HG03442 (cell line): ENCODE measurements around the gene ADAMTS17.

ENCODE experiments used
- ATAC-seq: cut with Tn5 transposase; IDR thresholded peaks from one replicate; pipeline ENCODE4 v1.9.1; 2021; ENCODE audit warnings: mild to moderate bottlenecking, moderate library complexity; ENCODE audit not compliant: unreplicated experiment

The ADAMTS17 gene

DNA sequence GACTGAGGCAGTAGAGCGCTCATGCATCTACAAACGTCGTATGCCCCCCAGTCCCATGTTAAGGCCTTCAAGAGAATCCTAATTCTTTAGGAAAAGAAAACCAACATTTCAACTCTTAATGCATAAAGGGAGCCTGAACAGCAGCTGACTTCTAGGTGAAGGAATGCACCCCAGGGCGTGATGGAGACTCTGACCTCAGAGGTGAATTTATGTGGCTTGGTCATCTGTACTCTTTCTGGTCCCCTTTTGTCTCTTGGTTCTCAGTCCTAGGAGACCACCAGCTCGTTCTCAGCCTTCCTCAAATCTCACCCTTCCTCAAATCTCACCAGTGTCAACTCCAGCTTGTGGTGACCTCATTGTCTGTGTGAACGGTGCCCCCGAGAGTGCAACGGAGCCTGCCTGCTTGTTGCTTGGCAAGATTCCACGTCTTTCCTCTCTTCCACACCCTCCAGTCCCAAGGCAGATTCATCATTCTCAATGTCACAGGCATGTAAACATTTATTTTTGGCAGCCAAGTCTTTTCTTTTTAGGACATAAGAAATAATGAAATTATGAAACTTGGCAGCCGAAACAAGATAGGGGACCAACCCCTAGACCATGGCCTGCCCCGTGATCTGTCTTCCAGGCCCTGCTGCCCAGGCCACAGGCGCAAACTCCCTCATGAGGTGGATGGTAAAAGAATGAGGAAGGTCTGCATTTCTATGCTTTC is 166.2 kb downstream of the ADAMTS17 start:
- ATAC-seq, result no peak

DNA sequence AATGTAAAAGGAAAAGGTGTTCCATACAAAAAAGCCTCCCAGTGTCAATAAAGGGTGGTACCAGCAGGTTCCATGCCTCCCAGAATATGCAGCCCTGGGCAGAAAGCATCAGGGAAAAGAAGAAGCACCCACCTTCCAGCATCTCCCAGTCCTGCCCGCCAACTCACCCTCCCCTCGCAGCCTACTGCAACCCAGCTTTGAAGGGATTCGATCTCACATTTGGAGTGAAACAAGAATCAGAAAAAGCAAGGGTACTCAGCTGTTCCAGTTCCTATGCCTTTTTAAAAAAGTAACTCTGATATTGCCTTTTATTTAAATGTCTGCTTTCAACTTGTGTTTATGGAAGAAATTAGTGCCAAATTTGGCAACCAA is 166.9 kb downstream of the ADAMTS17 start:
- no peak for ATAC-seq

DNA sequence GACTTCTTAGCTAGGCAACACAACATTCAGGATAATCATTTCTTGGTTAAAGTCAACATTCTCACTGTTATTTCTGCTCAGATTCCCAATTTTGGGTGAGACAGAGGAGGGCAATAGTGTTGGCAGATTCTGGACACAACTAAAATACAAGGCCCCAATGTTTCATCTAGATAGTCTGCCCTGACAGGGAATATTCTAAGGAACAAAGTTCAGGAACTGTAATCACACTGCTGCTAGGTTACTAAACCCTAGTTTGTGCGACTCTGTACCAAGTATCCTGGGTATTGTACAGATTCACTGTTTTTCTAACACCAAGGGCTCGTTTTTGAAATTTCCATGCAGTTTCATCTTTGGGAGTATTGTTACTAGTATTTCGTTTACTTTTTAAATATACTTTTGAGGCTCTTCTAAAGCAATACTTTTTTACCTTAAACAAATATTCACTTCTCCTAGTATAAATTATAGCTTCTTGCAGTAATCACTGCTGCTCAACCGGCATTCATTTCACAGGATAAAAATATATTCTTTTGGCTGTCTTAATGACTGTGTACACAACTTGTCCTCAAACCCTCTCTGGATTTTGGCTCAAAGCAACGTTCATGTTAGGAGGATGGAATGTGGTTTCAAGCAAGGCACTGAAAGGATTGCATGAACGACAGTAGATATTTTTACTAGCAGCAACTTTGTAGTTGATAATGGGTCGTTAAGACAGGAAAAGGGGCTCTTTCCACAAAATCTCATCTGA is 167.4 kb downstream of the ADAMTS17 start:
- ATAC-seq, result no peak

DNA sequence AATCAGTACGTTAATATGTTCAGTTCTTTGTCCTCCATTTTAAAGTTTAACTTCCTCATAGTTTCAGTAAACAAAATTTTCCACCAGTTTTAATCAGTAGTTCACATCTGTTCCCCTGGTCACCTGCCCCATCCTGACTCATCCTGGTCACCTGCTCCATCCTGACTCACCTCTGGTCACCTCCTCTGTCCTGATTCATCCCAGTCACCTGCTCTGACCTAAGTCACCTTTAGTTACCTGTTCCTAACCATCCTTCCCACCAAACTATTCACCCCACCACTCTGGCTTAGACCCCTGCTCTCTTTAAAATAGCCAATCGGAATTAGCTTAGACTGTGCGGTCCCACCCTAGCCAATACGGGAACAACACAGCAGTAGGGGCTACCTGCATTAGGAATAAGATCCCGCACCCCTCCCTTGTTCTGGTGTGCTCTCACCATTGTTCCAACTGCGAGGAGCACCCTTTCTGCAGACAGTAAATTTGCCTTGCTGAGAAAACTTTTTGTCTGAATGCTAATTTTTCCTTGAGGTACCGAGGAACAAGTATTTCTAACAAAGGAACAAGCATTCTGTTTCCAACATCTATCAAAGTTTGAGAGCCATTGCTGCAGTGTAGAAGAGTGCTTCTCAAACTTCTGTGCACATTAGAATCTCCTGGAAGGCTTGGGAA is 169.3 kb downstream of the ADAMTS17 start:
- no peak for ATAC-seq

DNA sequence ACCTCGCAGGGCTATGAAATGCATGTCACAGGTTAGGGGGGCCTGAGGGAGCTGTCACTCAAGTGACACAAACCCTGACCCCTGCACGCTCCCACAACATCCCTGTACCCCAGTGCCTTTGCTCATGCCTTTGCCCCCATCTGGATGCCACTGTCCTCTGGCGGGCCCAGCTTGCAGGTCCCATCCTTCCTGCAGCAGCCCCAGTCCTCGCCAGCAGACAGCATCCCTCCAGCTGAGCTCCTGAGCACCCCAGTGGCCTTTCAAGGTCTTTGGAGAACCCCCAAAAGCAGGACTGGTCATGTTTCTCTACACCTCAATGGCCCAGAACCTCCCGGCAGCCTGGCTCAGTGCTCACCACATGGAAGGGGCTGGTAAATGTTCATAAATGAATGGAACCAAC is 170.4 kb downstream of the ADAMTS17 start:
- ATAC-seq, result no peak

DNA sequence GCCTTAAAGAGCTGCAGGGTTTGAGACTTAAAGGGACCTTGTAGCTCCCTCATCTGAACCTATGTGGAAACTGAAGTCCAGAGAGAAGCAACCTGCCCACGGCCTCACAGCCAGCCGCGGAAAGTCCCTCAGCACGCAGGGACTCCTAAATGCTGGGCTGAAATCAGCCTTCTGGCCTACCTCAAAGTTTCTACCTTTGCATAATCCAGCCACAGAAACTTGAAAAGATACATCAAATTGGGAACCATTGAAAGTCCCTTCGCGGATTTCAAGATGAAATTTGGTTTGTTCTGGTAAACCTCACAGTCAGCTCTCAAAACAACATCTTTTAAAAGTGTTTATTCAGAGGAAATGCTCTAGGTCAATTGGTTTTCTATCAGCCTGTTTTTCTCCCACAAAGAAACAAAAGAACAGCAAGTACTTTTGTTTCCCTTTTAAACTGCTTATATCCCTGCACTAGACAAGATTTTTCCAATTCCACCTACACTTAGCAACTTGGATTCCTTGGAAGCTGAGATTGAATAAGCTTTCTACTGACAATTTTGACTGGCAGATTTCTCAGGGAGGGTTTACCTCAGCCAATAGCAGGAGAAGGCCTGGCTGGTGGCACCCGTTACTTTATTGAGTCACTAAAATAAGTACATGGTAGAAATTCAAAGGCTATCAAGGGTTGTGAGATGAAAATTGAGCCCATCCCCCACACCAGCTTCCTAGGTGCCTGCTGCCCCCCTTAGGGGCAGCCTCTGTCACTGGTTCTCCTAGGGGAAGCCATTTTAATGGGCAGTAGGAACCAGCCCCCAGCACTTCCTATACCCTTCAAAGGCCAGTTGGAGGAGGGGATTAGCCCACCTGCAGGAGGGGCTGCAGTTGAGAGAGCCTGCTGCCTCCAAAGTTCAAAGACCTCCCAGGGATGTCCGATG is 171.2 kb downstream of the ADAMTS17 start:
- ATAC-seq, result peak; percentile 93

DNA sequence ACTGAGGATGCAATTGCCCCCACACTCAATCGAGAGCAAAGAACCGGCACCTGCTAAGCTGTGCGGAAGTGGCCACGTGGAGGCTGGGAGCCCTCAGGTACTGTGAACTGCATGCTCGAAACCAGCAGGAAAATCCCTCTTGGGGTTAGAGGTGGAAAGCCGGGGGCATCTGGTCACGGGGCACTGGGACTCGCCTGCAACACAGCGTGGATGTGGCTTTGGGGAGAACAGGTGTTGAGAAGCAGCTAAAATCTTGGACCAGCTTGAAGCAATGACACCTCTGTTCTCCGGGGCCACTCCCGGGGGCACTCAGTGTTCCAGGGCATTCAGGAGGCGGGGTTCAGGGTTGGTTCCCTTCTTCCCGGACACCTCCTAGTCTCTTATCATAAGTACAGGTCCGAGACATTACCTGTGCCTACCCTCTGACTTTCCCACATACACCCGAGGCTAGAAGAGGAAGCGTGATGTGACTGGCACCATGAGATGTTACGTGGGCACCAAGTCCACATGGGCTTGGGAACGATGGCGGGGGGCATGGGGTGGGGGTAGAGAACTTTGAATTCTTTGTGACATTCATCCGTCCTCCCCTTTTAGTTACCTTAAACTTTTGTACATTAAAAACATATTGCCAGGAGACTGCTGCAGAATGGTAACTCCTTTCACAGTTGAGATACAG is 172.0 kb downstream of the ADAMTS17 start:
- peak; percentile 3 for ATAC-seq

DNA sequence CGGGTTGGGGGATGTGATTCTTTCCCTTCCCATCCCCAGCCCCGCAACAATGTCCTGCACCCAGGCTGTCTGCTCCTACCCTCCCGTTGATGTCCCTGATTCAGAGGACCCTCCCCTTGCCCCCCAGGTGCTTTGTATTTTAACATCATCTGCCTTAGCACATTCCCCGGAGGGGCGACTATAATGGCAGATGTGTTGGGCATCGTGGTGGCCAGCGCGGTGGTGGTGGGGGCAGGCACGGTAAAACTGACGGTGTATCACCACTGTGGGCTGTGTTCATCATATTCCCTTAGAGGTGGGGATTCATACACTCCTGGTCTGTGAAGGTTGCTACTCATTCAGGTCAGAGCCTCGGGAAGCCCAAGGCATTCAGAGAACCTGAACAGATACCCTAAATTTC is 173.0 kb downstream of the ADAMTS17 start:
- no peak for ATAC-seq

DNA sequence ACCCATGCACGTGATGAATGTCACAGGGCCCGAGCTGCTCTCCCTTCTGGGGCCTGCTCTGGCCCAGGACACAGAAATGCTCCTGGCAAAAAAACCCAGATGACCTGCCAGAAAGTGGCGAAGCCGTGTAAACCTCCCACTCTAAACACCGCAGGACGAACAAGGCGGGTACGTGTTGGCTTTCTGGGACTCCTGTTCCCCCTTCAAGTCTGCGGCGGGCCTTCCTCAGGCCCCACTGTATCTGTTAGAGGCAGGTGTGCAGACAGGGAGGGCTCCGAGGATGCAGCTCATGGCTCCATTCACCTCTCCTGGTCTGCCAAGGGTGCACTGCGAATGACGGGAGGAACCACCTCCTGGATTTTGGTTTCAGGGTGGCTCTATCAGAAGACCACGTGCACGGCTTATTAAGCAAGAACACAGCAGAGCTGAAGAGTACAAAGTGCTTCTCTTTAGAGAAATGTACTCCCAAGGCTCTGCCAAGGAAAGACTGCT is 173.8 kb downstream of the ADAMTS17 start:
- no peak for ATAC-seq

DNA sequence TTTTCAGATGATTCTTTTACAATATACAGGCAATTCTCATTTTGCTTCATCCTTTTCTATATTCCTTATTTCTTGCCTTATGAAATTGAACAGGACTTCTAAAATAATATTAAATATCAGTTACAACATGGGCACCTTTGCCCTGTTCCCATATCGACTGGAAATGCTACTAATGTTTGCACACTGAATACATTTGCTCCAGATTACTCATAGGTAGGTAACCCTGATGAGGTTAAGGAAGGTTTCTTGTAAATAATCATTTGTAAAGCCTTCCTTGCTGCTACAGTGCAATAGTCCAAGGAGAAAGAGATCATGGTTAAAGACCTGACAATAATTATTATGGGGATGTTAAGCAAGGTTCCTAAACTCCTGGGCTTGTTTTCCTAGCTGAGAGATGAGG is 175.5 kb downstream of the ADAMTS17 start:
- no peak for ATAC-seq

DNA sequence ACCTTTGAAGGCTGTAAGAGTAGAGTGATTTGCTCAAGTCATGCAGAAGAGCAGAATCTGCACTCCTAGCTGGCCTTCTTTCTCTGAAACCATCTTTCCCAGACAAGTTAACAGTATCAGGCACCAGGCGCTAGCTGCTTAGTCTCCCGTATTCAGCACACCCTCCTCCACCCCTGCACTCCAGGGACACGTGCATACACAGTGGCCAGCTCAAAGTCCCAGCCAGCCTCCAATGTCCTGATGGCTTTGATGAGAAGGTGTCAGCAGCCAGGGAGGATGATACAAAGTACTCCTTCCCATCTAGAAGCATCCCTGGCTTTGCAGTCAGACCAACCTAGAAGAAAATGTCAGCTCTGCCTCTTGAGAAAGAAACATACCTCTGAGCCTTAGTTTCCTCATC is 177.8 kb downstream of the ADAMTS17 start:
- no peak for ATAC-seq

DNA sequence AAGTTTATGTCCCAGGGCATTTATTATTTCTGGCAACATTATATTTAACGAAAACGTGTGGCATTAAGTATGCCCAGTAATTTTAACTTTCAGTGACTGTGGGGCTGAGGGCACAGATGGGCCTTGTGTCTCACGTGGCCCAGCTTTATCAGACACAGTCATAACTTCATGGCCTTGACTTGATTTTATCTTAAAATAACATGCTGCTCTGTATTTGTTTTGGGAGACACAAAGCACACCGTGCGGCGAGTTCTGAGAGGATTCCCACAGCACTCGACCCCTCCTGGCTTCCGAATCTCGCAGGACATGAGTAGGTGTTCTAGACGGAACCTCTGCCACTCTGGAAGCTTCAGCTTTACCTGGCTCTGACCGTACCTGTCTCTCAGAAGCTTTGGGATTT is 180.8 kb downstream of the ADAMTS17 start:
- no peak for ATAC-seq

DNA sequence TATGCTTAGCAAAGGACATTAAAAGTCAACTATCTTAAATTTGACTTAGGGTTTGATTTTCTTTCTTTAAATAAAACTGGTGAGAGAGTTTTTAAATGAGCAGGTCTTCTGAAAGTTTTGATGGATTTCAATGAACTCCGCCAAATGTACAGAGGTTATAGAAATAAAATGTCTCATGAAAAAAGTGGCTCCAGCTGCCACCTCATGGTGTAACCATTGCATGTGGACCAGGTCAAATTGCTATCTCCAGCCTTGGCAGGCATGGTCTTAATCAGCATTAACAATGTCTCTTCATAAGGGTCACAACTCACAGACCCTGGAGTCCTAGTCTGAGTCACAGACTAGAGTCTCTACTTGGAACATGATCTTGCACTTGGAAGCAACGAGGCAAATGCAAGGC is 182.3 kb downstream of the ADAMTS17 start:
- ATAC-seq, result no peak

DNA sequence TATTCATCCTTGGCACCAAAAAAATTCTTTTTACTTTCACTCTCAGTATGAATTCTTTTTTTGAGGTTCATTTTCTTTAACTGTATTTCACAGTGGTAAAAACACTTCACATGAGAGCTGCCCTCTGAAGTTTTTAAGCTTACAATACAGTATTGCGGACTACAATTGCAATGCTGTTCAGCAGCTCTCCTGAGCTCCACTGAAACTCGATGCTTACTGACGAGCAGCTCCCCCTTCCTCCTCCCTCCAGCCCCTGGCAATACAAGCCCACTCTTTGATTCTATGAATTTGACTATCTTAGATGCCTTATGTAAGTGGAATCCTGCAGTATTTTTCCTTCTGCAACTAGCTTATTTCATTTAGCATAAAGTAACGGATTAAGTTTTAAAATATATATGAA is 183.4 kb downstream of the ADAMTS17 start:
- ATAC-seq, result no peak

DNA sequence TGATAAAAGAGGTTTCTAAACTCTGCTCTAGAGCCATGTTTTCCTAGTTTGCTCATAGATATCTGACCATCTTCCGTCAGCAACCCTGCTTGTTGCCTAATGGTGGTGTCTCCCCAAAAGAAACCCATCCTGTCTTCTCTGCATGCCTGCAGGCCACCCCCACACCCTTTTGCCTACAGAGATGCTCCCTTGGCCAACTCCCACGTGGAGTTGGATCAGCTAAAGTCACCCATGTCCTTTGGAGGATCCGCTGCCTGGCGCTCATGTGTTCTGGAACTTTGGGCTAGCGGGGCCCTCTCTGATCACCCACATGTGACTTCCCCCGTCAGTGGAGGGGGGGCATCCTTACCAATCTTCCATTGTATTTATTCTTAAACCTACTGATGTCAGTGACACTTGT is 185.6 kb downstream of the ADAMTS17 start:
- no peak for ATAC-seq

DNA sequence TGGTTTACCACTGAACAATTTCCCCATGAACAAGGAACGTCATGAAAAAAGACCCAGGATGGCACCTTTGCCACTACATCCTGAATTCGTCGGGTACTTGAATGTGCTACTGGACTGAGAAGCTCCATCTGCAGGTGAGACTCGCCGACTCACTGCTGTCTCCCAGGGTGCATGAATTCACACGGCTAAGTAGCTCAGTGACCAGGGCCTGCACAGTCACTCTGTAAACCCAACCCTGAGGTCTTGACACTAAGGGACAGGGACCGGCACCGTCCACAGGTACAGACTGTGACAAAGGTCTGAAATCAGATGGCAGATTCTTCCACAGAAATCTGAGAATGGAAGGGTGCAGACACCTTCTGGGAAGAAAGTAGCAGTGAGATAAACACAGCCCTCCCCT is 187.4 kb downstream of the ADAMTS17 start:
- no peak for ATAC-seq

DNA sequence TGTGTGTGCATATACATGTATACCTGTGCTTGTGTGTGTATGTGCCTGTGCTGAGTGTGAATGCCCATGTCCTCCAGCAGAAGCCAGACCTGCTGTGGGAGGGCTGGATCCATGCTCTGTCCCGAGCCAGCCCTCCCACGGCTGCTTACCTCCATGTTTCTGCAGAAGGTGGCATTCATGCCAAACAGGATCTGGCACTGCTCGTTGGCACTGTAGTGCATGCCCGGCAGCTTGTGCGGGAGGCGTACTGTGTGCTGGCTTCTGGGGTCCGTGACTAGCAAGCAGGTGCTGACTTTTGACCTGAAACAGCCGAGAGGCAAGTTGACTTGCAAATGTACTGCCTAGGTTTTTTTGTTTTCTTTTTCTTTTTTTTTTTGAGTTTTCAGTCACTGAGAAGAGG is 189.3 kb downstream of the ADAMTS17 start:
- no peak for ATAC-seq

DNA sequence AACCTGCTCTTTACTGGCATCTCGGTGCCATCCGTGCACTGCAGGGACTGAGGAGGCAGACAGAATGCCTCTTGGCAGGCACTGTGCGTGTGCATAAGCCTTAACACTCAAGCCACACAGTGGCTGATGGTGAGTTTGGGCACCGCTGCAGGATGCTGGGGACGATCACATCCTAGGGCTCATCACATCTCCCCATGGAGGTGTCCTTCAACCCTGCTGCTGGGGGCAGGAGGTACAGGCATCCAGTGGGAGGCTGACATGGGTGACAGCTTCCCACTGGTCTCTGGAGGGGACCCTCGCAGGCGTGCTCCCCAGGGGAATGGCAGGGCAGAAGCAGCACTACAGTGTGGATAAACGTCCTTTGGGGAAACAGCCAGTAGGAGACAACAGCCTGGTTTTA is 190.9 kb downstream of the ADAMTS17 start:
- ATAC-seq, result no peak

DNA sequence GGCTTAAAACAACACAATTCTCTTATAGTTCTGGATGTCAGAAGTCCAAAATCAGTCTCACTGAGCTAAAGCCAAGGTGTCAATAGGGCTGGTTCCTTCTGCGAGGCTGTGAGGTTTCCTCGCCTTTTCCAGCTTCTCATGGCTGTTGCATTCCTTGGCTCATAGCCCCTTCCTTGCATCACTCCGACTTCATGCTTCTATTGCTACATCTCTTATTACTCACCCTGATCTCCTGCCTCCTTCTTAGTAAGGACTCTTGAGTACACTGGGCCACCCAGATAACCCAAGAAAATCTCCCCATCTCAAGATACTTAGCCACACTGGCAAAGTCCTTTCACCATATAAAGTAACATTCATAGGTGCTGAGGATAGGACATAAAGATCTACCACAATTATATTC is 193.9 kb downstream of the ADAMTS17 start:
- no peak for ATAC-seq

DNA sequence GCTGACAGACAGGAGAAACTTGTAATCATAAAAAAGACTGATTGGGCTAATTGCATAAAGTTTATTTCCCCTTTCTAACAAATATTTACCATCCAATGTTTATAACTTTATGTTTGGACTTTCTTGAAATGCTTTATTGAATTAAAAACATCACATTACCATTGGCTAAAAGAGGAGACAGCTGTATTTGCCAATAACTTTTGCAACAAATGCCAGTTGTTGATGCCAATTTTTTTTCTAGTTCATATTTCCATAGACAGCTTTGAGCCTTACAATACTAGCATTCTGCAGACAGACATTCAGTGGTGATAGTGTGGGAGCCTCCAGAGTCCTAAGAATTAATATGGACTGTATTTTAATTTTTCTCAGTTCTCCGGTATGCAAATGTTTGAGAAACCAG is 198.4 kb downstream of the ADAMTS17 start:
- no peak for ATAC-seq
